K562 (cell line): Measurements from ENCODE around the gene TMEM151A. TPM values are rescaled to one million over a fixed set of nuclear protein-coding genes. Genes with fewer than 3 reads are reported as not detected.

Source experiments
- BMI1 ChIP-seq: fragments of 150-350 bp; IDR thresholded peaks from 2 replicates; pipeline ENCODE4 v1.6.1; 2014; ENCODE audit warnings: low read length
- IFI16 ChIP-seq: fragments of 250-450 bp; sonication (Bioruptor Pico); IDR thresholded peaks from 2 replicates; pipeline ENCODE4 v2.1.2; 2022; ENCODE audit warnings: mild to moderate bottlenecking, inconsistent platforms
- MCM3 ChIP-seq: fragments of 450-650 bp; IDR thresholded peaks from 2 replicates; pipeline ENCODE4 v1.6.1; 2016
- MCM7 ChIP-seq, 2 experiments: fragments of 450-650 bp; IDR thresholded peaks; 2 replicates each; pipeline ENCODE4 v1.6.1; 2016 to 2018
- MIER1 ChIP-seq: fragments of 450-650 bp; IDR thresholded peaks from 2 replicates; pipeline ENCODE4 v1.6.1; 2016; ENCODE audit warnings: antibody characterized with exemption, mild to moderate bottlenecking, low read depth
- NCOA4 ChIP-seq: fragments of 450-650 bp; IDR thresholded peaks from 2 replicates; pipeline ENCODE4 v1.6.1; 2018; ENCODE audit warnings: mild to moderate bottlenecking; ENCODE audit not compliant: partially characterized antibody
- NCOA6 ChIP-seq: fragments of 450-650 bp; IDR thresholded peaks from 2 replicates; pipeline ENCODE4 v1.6.1; 2017; ENCODE audit warnings: mild to moderate bottlenecking
- NELFE ChIP-seq: IDR thresholded peaks from 2 replicates; pipeline ENCODE4 v1.6.1; 2011; ENCODE audit warnings: mild to moderate bottlenecking; ENCODE audit not compliant: insufficient read depth, insufficient read length
- NR1H2 ChIP-seq: sonication (generic); formaldehyde crosslinking; IDR thresholded peaks from 2 replicates; pipeline ENCODE4 v1.4.0; 2020; ENCODE audit warnings: mild to moderate bottlenecking, missing genetic modification reagents
- OTX1 ChIP-seq: fragments of 450-650 bp; formaldehyde crosslinking; IDR thresholded peaks from 2 replicates; pipeline ENCODE4 v1.4.0; 2022; ENCODE audit warnings: mild to moderate bottlenecking
- SRF ChIP-seq, 2 experiments: fragments of 250-450, 450-650 bp in 1 of 2; sonication (Bioruptor Pico) in 1 of 2; sonication (generic) in 1 of 2; formaldehyde crosslinking; IDR thresholded peaks; 2 replicates each; pipeline versions ENCODE4 v1.5.0 to v1.5.1; 2020 to 2022; ENCODE audit warnings: mild to moderate bottlenecking in 1 of 2, missing genetic modification reagents in 1 of 2
- ZBTB7A ChIP-seq: IDR thresholded peaks from 2 replicates; pipeline ENCODE4 v1.6.1; 2011; ENCODE audit warnings: low read depth, mild to moderate bottlenecking, low read length, moderate library complexity, borderline replicate concordance; ENCODE audit not compliant: control insufficient read depth
- ZC3H8 ChIP-seq: fragments of 450-650 bp; IDR thresholded peaks from 2 replicates; pipeline ENCODE4 v1.6.1; 2017
- ZNF224 ChIP-seq: sonication (generic); formaldehyde crosslinking; IDR thresholded peaks from 2 replicates; pipeline ENCODE4 v1.8.0; 2022; ENCODE audit warnings: mild to moderate bottlenecking, missing genetic modification reagents
- ZNF551 ChIP-seq: fragments of 250-450 bp; sonication (Bioruptor Pico); IDR thresholded peaks from 2 replicates; pipeline ENCODE4 v1.5.0; 2021; ENCODE audit warnings: mild to moderate bottlenecking, moderate library complexity
- polyA plus RNA-seq, 8 experiments: library from polyadenylated mRNA; depleted of rRNA in 4 of 8; stranded (reverse) in 5 of 8; unstranded in 3 of 8; fragments of >200 nt; fragmentation: Nextera tagmentation in 2 of 8; fragmentation: Illumina TruSeq in 1 of 8; extraction: Ambion mirVana in 2 of 8; extraction: Trizol in 1 of 8; gene quantifications; 2 replicates each; pipeline versions ENCODE4 v1.2.1 to v1.2.3, GENCODE V29; 2011 to 2014; ENCODE audit warnings: inconsistent platforms in 1 of 8, missing spikeins in 1 of 8
- total RNA-seq, 7 experiments: library from RNA; depleted of rRNA in 6 of 7; stranded (reverse); fragments of >200 nt in 6 of 7; fragmentation: Illumina TruSeq in 2 of 7; extraction: Trizol in 2 of 7; gene quantifications; 2 replicates each; pipeline versions ENCODE4 v1.2.1 to v1.2.3, GENCODE V29; 2011 to 2021; ENCODE audit warnings: low replicate concordance in 1 of 7
- TF ChIP-seq, protein P1 (sequence below): sonication (generic); formaldehyde crosslinking; IDR thresholded peaks from 2 replicates; pipeline ENCODE4 v1.8.0; 2022; ENCODE audit warnings: mild to moderate bottlenecking, missing genetic modification reagents
- TF ChIP-seq, protein P2 (sequence below): sonication (generic); formaldehyde crosslinking; IDR thresholded peaks from 2 replicates; pipeline ENCODE4 v1.8.1; 2023; ENCODE audit warnings: mild to moderate bottlenecking, missing genetic modification reagents
- TF ChIP-seq, protein P3 (sequence below): fragments of 250-450 bp; sonication (Bioruptor Pico); IDR thresholded peaks from 2 replicates; pipeline ENCODE4 v1.8.0; 2022; ENCODE audit warnings: moderate library complexity, mild to moderate bottlenecking, inconsistent platforms
- TF ChIP-seq, protein P4 (sequence below): fragments of 450-650 bp; IDR thresholded peaks from 2 replicates; pipeline ENCODE4 v1.6.1; 2016; ENCODE audit warnings: antibody characterized with exemption

The TMEM151A gene
- total and polyA plus RNA-seq, 9 of the 15 experiments (the other 6 are each of a cell fraction or from before 2014, with no cell fraction given), result not detected

DNA sequence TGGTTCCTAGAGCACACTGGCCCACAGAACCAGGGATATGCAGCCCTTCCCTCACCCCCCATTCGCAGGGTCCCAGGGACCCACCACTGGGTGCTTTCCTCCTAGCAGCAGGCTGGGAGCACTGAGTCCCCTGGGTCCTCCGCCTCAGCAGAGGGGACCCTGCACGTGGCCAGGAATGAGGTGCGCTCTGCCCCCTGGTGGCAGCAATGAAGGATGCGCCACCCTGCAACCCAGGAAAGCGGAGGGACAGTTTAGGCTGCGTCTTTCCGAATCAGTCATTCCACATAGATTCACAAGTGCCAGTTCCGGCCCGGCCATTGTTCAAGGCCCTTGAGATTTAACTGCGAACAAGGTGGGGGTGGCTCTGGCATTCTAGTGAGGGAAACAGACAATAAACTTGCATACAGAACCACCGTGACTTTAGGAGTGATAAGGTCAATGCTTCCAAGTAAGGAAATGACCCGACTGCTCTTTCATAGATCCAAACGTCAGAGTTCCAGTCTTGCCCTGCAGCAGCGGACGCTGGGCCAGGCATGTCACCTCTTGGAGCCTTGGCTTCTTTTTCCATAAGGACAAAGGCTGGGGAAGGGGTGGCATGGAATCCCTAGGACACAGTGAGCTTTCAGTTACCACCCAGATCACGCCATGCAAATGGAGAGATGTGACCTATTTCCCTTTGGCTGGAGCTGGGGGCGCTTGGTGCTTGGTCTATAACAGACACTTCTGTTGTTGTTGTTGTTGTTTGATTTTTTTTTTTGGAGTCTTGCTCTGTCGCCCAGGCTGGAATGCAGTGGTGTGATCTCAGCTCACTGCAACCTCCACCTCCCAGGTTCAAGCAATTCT is 36.8 kb downstream of the TMEM151A start (continued):
- TF ChIP-seq, protein P1, sequence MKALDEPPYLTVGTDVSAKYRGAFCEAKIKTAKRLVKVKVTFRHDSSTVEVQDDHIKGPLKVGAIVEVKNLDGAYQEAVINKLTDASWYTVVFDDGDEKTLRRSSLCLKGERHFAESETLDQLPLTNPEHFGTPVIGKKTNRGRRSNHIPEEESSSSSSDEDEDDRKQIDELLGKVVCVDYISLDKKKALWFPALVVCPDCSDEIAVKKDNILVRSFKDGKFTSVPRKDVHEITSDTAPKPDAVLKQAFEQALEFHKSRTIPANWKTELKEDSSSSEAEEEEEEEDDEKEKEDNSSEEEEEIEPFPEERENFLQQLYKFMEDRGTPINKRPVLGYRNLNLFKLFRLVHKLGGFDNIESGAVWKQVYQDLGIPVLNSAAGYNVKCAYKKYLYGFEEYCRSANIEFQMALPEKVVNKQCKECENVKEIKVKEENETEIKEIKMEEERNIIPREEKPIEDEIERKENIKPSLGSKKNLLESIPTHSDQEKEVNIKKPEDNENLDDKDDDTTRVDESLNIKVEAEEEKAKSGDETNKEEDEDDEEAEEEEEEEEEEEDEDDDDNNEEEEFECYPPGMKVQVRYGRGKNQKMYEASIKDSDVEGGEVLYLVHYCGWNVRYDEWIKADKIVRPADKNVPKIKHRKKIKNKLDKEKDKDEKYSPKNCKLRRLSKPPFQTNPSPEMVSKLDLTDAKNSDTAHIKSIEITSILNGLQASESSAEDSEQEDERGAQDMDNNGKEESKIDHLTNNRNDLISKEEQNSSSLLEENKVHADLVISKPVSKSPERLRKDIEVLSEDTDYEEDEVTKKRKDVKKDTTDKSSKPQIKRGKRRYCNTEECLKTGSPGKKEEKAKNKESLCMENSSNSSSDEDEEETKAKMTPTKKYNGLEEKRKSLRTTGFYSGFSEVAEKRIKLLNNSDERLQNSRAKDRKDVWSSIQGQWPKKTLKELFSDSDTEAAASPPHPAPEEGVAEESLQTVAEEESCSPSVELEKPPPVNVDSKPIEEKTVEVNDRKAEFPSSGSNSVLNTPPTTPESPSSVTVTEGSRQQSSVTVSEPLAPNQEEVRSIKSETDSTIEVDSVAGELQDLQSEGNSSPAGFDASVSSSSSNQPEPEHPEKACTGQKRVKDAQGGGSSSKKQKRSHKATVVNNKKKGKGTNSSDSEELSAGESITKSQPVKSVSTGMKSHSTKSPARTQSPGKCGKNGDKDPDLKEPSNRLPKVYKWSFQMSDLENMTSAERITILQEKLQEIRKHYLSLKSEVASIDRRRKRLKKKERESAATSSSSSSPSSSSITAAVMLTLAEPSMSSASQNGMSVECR (CRISPR knock-in tag), result peak; percentile 77; the same call in 1 of the 2 replicates
- TF ChIP-seq BMI1 (no peak), NELFE (no peak), NR1H2 (CRISPR knock-in tag) (0 out of 2 replicates have a peak, but pooled peaks have one; percentile 62), OTX1 (CRISPR knock-in tag) (no peak), MIER1 (no peak), ZNF551 (no peak), IFI16 (CRISPR knock-in tag) (no peak), MCM3 (no peak), SRF (CRISPR knock-in tag; IDR thresholded peaks at IDR 0.05) (peak in 1 of 2 experiments; percentile 32; a peak in 1 of 4 replicates), ZNF224 (no peak), NCOA6 (no peak), ZC3H8 (no peak), MCM7 (IDR thresholded peaks at IDR 0.05) (no peak), NCOA4 (no peak), ZBTB7A (peak; percentile 94)
- TF ChIP-seq, protein P2, sequence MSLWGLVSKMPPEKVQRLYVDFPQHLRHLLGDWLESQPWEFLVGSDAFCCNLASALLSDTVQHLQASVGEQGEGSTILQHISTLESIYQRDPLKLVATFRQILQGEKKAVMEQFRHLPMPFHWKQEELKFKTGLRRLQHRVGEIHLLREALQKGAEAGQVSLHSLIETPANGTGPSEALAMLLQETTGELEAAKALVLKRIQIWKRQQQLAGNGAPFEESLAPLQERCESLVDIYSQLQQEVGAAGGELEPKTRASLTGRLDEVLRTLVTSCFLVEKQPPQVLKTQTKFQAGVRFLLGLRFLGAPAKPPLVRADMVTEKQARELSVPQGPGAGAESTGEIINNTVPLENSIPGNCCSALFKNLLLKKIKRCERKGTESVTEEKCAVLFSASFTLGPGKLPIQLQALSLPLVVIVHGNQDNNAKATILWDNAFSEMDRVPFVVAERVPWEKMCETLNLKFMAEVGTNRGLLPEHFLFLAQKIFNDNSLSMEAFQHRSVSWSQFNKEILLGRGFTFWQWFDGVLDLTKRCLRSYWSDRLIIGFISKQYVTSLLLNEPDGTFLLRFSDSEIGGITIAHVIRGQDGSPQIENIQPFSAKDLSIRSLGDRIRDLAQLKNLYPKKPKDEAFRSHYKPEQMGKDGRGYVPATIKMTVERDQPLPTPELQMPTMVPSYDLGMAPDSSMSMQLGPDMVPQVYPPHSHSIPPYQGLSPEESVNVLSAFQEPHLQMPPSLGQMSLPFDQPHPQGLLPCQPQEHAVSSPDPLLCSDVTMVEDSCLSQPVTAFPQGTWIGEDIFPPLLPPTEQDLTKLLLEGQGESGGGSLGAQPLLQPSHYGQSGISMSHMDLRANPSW, result no peak
- TF ChIP-seq, protein P3, sequence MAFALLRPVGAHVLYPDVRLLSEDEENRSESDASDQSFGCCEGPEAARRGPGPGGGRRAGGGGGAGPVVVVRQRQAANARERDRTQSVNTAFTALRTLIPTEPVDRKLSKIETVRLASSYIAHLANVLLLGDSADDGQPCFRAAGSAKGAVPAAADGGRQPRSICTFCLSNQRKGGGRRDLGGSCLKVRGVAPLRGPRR (CRISPR knock-in tag), result no peak
- TF ChIP-seq, protein P4, sequence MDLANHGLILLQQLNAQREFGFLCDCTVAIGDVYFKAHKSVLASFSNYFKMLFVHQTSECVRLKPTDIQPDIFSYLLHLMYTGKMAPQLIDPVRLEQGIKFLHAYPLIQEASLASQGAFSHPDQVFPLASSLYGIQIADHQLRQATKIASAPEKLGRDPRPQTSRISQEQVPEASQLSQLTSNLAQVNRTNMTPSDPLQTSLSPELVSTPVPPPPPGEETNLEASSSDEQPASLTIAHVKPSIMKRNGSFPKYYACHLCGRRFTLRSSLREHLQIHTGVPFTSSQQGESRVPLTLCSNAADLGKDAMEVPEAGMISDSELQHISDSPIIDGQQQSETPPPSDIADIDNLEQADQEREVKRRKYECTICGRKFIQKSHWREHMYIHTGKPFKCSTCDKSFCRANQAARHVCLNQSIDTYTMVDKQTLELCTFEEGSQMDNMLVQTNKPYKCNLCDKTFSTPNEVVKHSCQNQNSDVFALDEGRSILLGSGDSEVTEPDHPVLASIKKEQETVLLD, result no peak
